IMR-90 (cell line): ENCODE measurements around the gene KMT2C. TPM values are rescaled to one million over a fixed set of nuclear protein-coding genes. Genes with fewer than 3 reads are reported as not detected.

Experiments used
- ATAC-seq: fragments of 200-7000 bp; cut with Tn5 transposase; 2 replicates; pipeline ENCODE4 v1.9.1; 2020; ENCODE audit warnings: low read depth, mild to moderate bottlenecking, moderate library complexity
- BruUV-seq: library from RNA; stranded (reverse); fragments of 400-500 nt; replicated peaks from 2 replicates; lab custom pipeline; 2021; lab: Mats Ljungman, UMichigan
- CTCF ChIA-PET: fragments of 300-600 bp; formaldehyde crosslinking; extraction: SDS; loops from one replicate; lab custom pipeline; 2021; ENCODE audit warnings: antibody characterized with exemption; lab: Yijun Ruan, JAX
- POLR2A ChIA-PET: fragments of 300-600 bp; sonication (Branson Sonifier 250); formaldehyde crosslinking; loops from one replicate; lab custom pipeline; 2022; ENCODE audit warnings: antibody characterized with exemption; ENCODE audit not compliant: unreplicated experiment; lab: Charles Lee
- DNase-seq: peaks from one replicate; pipeline ENCODE4 v3.0.0; 2013
- H2AFZ ChIP-seq: replicated peaks from 2 replicates; pipeline ENCODE3; 2013; ENCODE audit warnings: low read length, mild to moderate bottlenecking; ENCODE audit not compliant: poor library complexity
- H2AK5ac ChIP-seq: 2 replicates; pipeline ENCODE4 v1.6.1; 2013; ENCODE audit warnings: low read depth, low read length, inconsistent platforms
- H2AK9ac ChIP-seq: replicated peaks from 2 replicates; pipeline ENCODE3; 2013; ENCODE audit warnings: mild to moderate bottlenecking, low read depth, low read length, moderate library complexity; ENCODE audit not compliant: poor library complexity
- H2BK120ac ChIP-seq: 2 replicates; pipeline ENCODE4 v1.6.1; 2013; ENCODE audit warnings: low read depth, low read length, inconsistent platforms
- H2BK15ac ChIP-seq: 3 replicates; pipeline ENCODE4 v1.6.1; 2013; ENCODE audit warnings: low read depth, low read length, inconsistent platforms
- H2BK20ac ChIP-seq: 2 replicates; pipeline ENCODE4 v1.6.1; 2013; ENCODE audit warnings: low read depth, mild to moderate bottlenecking, inconsistent platforms, low read length, moderate library complexity
- H2BK5ac ChIP-seq: 2 replicates; pipeline ENCODE4 v1.6.1; 2013; ENCODE audit warnings: mild to moderate bottlenecking, low read depth, low read length, inconsistent platforms; ENCODE audit not compliant: poor library complexity, severe bottlenecking
- H3K14ac ChIP-seq: replicated peaks from 2 replicates; pipeline ENCODE4 v1.6.1; 2013; ENCODE audit warnings: low read depth, low read length, inconsistent platforms
- H3K18ac ChIP-seq: 2 replicates; pipeline ENCODE4 v1.6.1; 2013; ENCODE audit warnings: low read depth, low read length, control low read depth
- H3K23ac ChIP-seq: 2 replicates; pipeline ENCODE4 v1.6.1; 2013; ENCODE audit warnings: low read depth, low read length, inconsistent platforms
- H3K27ac ChIP-seq: 2 replicates; pipeline ENCODE4 v1.5.1; 2013; ENCODE audit warnings: mild to moderate bottlenecking, control low read depth, low read length; ENCODE audit not compliant: insufficient read depth
- H3K27me3 ChIP-seq: 2 replicates; pipeline ENCODE4 v1.6.1; 2013; ENCODE audit warnings: low read length; ENCODE audit not compliant: control insufficient read depth, insufficient read depth
- H3K36me3 ChIP-seq: 2 replicates; pipeline ENCODE4 v1.6.1; 2013; ENCODE audit warnings: low read length, mixed read lengths; ENCODE audit not compliant: control insufficient read depth, insufficient read depth
- H3K4ac ChIP-seq: 2 replicates; pipeline ENCODE4 v1.6.1; 2013; ENCODE audit warnings: low read depth, low read length, inconsistent platforms
- H3K4me1 ChIP-seq: 2 replicates; pipeline ENCODE4 v1.6.1; 2013; ENCODE audit warnings: low read length, mixed read lengths; ENCODE audit not compliant: control insufficient read depth, insufficient read depth
- H3K4me2 ChIP-seq: 2 replicates; pipeline ENCODE4 v1.6.1; 2013; ENCODE audit warnings: low read depth, mild to moderate bottlenecking, control low read depth, low read length, moderate library complexity
- H3K4me3 ChIP-seq: 2 replicates; pipeline ENCODE4 v1.5.1; 2013; ENCODE audit warnings: low read depth, mild to moderate bottlenecking, control low read depth, low read length, moderate library complexity; ENCODE audit not compliant: insufficient read depth
- H3K56ac ChIP-seq: 2 replicates; pipeline ENCODE4 v1.6.1; 2013; ENCODE audit warnings: low read length, inconsistent platforms; ENCODE audit not compliant: insufficient read depth; ENCODE audit errors: extremely low read depth
- H3K79me1 ChIP-seq, 2 experiments: 2 replicates each; pipeline ENCODE4 v1.6.1; 2013; ENCODE audit warnings: low read length in 2 of 2, inconsistent platforms in 1 of 2, low read depth in 1 of 2
- H3K9ac ChIP-seq: 2 replicates; pipeline ENCODE4 v1.6.1; 2013; ENCODE audit warnings: low read depth, low read length, control low read depth
- H3K9me1 ChIP-seq: 2 replicates; pipeline ENCODE4 v1.6.1; 2013; ENCODE audit warnings: low read length, inconsistent platforms; ENCODE audit not compliant: insufficient read depth
- H3K9me3 ChIP-seq: 2 replicates; pipeline ENCODE4 v1.6.1; 2013; ENCODE audit warnings: low read length; ENCODE audit not compliant: control insufficient read depth, insufficient read depth
- H4K20me1 ChIP-seq: 2 replicates; pipeline ENCODE4 v1.6.1; 2013; ENCODE audit warnings: low read length, inconsistent platforms; ENCODE audit not compliant: insufficient read depth
- H4K5ac ChIP-seq: 2 replicates; pipeline ENCODE4 v1.6.1; 2013; ENCODE audit warnings: mild to moderate bottlenecking, low read depth, low read length, control low read depth
- H4K8ac ChIP-seq, 2 experiments: 2 replicates each; pipeline ENCODE4 v1.6.1; 2013; ENCODE audit warnings: low read depth in 2 of 2, low read length in 2 of 2, control low read depth in 1 of 2, inconsistent platforms in 1 of 2
- H4K91ac ChIP-seq: 2 replicates; pipeline ENCODE4 v1.6.1; 2013; ENCODE audit warnings: low read depth, low read length, inconsistent platforms; ENCODE audit not compliant: insufficient read depth
- BHLHE40 ChIP-seq: fragments of 150-350 bp; IDR thresholded peaks from 2 replicates; pipeline ENCODE4 v1.6.1; 2016; ENCODE audit warnings: mild to moderate bottlenecking, low read depth, low read length
- CEBPB ChIP-seq: IDR thresholded peaks from 2 replicates; pipeline ENCODE4 v1.6.1; 2012; ENCODE audit warnings: low read depth, low read length, improper control_type of control experiment
- CHD1 ChIP-seq: IDR thresholded peaks from 2 replicates; pipeline ENCODE4 v1.6.1; 2012; ENCODE audit warnings: low read depth, low read length, improper control_type of control experiment
- CTCF ChIP-seq: conservative IDR thresholded peaks from 2 replicates; pipeline ENCODE4 v1.5.1; 2012; ENCODE audit warnings: mild to moderate bottlenecking, low read depth, low read length, improper control_type of control experiment
- ELK1 ChIP-seq: fragments of 150-350 bp; IDR thresholded peaks from 2 replicates; pipeline ENCODE4 v1.6.1; 2016; ENCODE audit warnings: low read depth, mild to moderate bottlenecking, low read length, moderate library complexity, borderline replicate concordance
- FOS ChIP-seq: fragments of 150-350 bp; IDR thresholded peaks from 2 replicates; pipeline ENCODE4 v1.6.1; 2016; ENCODE audit warnings: low read depth, low read length
- MAFK ChIP-seq: IDR thresholded peaks from 2 replicates; pipeline ENCODE4 v1.6.1; 2012; ENCODE audit warnings: low read depth, low read length, improper control_type of control experiment
- MAZ ChIP-seq: IDR thresholded peaks from 2 replicates; pipeline ENCODE4 v1.6.1; 2012; ENCODE audit warnings: low read depth, mild to moderate bottlenecking, low read length, improper control_type of control experiment, moderate library complexity, borderline replicate concordance
- NFE2L2 ChIP-seq: fragments of 150-350 bp; IDR thresholded peaks from 2 replicates; pipeline ENCODE4 v1.6.1; 2016; ENCODE audit warnings: low read depth, mild to moderate bottlenecking, low read length
- POLR2A ChIP-seq: IDR thresholded peaks from 2 replicates; pipeline ENCODE4 v1.6.1; 2012; ENCODE audit warnings: mild to moderate bottlenecking, low read depth, low read length
- RAD21 ChIP-seq: IDR thresholded peaks from 2 replicates; pipeline ENCODE4 v1.6.1; 2012; ENCODE audit warnings: low read length, improper control_type of control experiment
- RCOR1 ChIP-seq: IDR thresholded peaks from 2 replicates; pipeline ENCODE4 v1.6.1; 2012; ENCODE audit warnings: mild to moderate bottlenecking, low read length, improper control_type of control experiment; ENCODE audit not compliant: insufficient replicate concordance
- RFX5 ChIP-seq: IDR thresholded peaks from 2 replicates; pipeline ENCODE4 v1.8.0; 2012; ENCODE audit warnings: low read depth, mild to moderate bottlenecking, low read length, moderate library complexity
- WGBS, 2 experiments: methylation state at CpG; one replicate each; pipeline versions ENCODE4 v1.1.5 to v1.1.7; 2013; ENCODE audit warnings: missing lambda C conversion rate in 2 of 2; ENCODE audit not compliant: insufficient read length in 1 of 2; ENCODE audit errors: extremely low coverage in 2 of 2; 5-methylcytosine and 5-hydroxymethylcytosine counted together
- dilution Hi-C: fragments of 300-500 bp; cut with HindIII; formaldehyde crosslinking; loops from one replicate; pipeline ENCODE4 v1.14.3; 2018; ENCODE audit warnings: low sequenced_read_pairs; ENCODE audit not compliant: unreplicated experiment
- in situ Hi-C: fragments of 300-500 bp; cut with MboI; formaldehyde crosslinking; loops from 3 replicates; pipeline ENCODE4 v1.14.3; 2019; ENCODE audit warnings: low sequenced_read_pairs, inconsistent platforms, mixed read lengths
- intact Hi-C: fragments of 100-400 bp; cut with micrococcal nuclease; formaldehyde crosslinking; loops from 2 replicates; pipeline ENCODE4 v1.10.0; 2022
- polyA plus RNA-seq, 3 experiments: library from polyadenylated mRNA; depleted of rRNA; stranded (reverse); fragments of >200 nt; gene quantifications; 2 replicates each; pipeline ENCODE4 v1.2.3, GENCODE V29; 2012; ENCODE audit warnings: low replicate concordance in 1 of 3
- total RNA-seq: library from RNA; depleted of rRNA; stranded (reverse); fragments of >200 nt; gene quantifications from 2 replicates; pipeline ENCODE4 v1.2.3, GENCODE V29; 2012
- TF ChIP-seq, protein P1 (sequence below): fragments of 150-350 bp; IDR thresholded peaks from 2 replicates; pipeline ENCODE4 v1.6.1; 2017; ENCODE audit warnings: mild to moderate bottlenecking, antibody characterized with exemption, low read length, low read depth

KMT2C gene
- total and polyA plus RNA-seq, 2 of the 4 experiments (the other 2 are of a cell fraction), result 8.0 to 23.3 TPM

- no TSS peak for BruUV-seq
Measured at GRCh38 chr7:152193880-152194279, 241.9 kb downstream of the KMT2C start.

More at GRCh38 chr7:152193880-152194279, 241.9 kb downstream of the KMT2C start:
- Histone ChIP-seq H3K4me2 (no peak overlapping the region), H3K27me3 (no peaks in the 10 kb centered on the region), H4K8ac (no peak overlapping the region), H4K91ac (no peak overlapping the region), H2AK5ac (no peak overlapping the region), H3K18ac (no peak overlapping the region), H3K9me3 (no peaks in the 10 kb centered on the region), H4K5ac (no peak overlapping the region), H3K36me3 (peaks cover 27% of the 10 kb centered on the region), H3K4me3 (no peak overlapping the region), H4K20me1 (no peaks in the 10 kb centered on the region), H2BK5ac (no peak overlapping the region), H3K23ac (no peak overlapping the region), H3K79me1 (peaks cover 0 to 3% of the 10 kb centered on the region in 2 experiments; a peak in 1 of 4 replicates), H3K4ac (no peak overlapping the region), H3K27ac (no peak overlapping the region), H3K14ac (no peak overlapping the region), H3K9ac (no peak overlapping the region), H2BK120ac (no peak overlapping the region), H2AK9ac (no peak overlapping the region), H3K9me1 (no peaks in the 10 kb centered on the region), H2BK15ac (no peak overlapping the region), H3K4me1 (peaks cover 2% of the 10 kb centered on the region; the same call in 1 of the 2 replicates), H3K56ac (no peak overlapping the region), H2BK20ac (no peak overlapping the region), H2AFZ (no peak overlapping the region)
- in situ Hi-C loops, result no loop called here
- TF ChIP-seq CHD1, result no peak
- no peak for TF ChIP-seq FOS
- TF ChIP-seq RFX5, result no peak
- no peak for TF ChIP-seq MAFK
- TF ChIP-seq RCOR1, result no peak
- TF ChIP-seq BHLHE40, result no peak
- no peak for TF ChIP-seq CTCF
- no peak for TF ChIP-seq MAZ
- TF ChIP-seq NFE2L2, result no peak
- TF ChIP-seq, protein P1, sequence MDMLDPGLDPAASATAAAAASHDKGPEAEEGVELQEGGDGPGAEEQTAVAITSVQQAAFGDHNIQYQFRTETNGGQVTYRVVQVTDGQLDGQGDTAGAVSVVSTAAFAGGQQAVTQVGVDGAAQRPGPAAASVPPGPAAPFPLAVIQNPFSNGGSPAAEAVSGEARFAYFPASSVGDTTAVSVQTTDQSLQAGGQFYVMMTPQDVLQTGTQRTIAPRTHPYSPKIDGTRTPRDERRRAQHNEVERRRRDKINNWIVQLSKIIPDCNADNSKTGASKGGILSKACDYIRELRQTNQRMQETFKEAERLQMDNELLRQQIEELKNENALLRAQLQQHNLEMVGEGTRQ, result no peak
- no peak for TF ChIP-seq CEBPB
- no peak for TF ChIP-seq RAD21
- TF ChIP-seq ELK1, result no peak
- no peak for TF ChIP-seq POLR2A
- intact Hi-C loops, result no loop called here
- dilution Hi-C loops, result no loop called here
- POLR2A ChIA-PET, result no interaction called here
- no peak for DNase-seq
- no CpG with 5 or more reads among the region's 4 CpGs for WGBS, 2 experiments
- no peak for ATAC-seq
- CTCF ChIA-PET, result no interaction called here
